NCI-H146 (cell line): ENCODE results near the gene USH1G.
"Not testable (repeated sequence)": the region's sequence is repeated elsewhere in the genome, so short reads cannot be mapped to it uniquely, and the experiment has no call there.

Experiments used
- DNase-seq: peaks from one replicate; lab custom pipeline; 2025; lab: John Stamatoyannopoulos, UW

Gene USH1G

DNA sequence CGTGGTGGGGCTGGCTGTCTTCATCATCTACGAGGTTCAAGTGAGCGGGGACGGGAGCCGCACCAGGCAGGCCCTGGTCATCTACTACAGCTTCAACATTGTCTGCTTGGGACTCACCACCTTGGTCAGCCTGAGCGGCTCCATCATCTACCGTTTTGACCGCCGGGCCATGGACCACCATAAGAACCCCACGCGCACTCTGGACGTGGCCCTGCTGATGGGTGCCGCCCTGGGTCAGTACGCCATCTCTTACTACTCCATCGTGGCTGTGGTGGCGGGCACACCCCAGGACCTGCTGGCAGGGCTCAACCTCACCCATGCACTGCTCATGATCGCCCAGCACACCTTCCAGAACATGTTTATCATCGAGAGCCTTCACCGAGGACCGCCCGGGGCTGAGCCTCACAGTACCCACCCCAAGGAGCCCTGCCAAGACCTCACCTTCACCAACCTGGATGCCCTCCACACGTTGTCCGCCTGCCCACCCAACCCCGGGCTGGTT lies 7.5 kb upstream of the USH1G start:
- no peak for DNase-seq

DNA sequence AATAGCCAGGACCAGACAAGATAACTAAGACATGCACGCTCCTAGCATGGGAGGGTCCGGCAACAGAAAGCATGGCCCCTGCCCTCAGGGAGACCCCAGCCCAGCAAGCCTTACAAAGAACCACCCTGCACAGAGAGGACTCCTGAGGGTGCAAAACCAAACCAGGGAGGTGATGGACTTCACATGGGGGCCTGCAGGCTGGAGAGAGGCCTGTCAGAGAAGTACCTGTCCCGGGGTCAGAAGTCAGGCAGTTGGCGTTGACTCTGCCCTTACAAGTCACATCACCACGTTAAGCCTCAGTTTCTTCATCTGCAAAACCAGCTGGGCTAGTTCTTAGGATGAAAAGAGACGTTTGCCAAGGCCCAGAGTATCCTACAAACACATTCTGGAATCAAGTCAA lies 5.7 kb upstream of the USH1G start:
- no peak for DNase-seq

- DNase-seq, result no peak
These were observed 2.2 kb upstream of the USH1G start for GRCh38 chr17:74925242-74925641.

DNA sequence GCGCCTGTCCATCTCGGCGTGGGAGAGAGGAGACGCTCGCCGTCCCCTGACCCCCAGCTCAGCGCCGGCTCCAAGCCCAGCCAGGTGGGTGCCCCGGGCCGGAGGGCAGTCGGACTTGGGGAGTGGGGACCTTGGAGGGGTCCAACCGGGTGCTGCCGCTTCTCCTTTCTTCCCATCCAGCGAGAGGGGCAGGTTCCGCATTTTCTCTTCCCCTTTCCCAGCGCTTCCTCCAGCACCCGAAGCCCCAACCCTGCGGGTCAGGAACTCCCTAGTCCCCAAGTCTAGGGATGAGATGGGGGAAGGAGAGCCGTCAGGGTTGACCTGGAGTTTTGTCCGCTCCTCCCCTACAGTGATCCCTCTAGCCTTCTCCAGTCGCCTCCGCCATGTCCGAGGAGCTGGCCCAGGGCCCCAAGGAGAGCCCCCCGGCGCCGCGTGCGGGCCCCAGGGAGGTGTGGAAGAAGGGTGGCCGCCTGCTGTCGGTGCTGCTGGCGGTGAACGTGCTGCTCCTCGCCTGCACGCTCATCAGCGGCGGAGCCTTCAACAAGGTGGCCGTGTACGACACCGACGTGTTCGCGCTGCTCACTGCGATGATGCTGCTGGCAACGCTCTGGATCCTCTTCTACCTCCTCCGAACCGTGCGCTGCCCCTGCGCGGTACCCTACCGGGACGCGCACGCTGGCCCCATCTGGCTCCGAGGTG lies 1.3 kb upstream of the USH1G start, which contains the start of gene OTOP2:
Gene OTOP2 (plus strand): TSS at position 24 of the 699 bp plus-strand sequence. CDS start 360 bp downstream, at position 384.
- peak; percentile 44 for DNase-seq

GRCh38 chr17:74923538-74924249 lies 639 bp upstream of the USH1G start:
- DNase-seq, result peak; percentile 52

DNA sequence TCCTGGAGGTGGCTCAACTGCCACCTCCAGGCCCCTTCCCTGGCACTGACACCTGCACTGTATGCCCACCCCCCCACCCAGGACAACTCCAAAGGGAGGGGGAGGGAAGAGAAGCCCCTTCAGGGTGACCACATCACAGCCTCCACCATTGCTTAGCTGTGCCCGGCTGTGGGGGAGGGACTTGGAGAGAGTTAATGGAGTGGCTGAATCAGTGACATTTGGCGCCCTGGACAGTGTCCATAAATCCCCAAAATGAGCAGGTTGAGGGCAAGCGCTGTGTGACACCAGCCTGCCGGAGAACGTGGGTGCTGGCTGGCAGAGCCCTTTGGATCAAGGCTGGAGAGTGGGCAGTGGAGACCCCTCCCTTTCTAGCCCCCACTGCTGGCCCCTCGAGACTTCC lies 883 bp downstream of the USH1G start:
- DNase-seq, result no peak

DNA sequence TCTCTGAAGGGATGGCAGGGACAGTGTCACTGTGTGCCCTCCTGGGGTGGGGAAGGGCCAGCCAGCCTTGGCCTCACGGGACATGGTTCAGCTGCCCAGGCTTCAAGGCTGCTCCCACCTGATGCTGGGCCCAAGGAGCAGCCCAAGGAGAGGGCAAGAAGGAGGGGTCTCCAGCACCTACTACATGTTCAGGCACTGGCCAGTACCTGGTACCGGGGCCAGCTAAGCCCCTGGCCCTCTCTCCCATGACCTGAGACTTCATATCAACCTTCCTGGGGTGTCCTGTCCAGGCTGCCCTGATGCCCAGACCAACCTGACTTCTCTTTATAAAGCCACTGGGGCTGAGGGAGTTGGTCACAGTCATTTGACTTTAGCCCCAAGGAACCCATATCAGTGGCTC lies 1.3 kb downstream of the USH1G start:
- DNase-seq, result no peak

- DNase-seq, result no peak
These were observed 1.9 kb downstream of the USH1G start for GRCh38 chr17:74921026-74921681.

DNA sequence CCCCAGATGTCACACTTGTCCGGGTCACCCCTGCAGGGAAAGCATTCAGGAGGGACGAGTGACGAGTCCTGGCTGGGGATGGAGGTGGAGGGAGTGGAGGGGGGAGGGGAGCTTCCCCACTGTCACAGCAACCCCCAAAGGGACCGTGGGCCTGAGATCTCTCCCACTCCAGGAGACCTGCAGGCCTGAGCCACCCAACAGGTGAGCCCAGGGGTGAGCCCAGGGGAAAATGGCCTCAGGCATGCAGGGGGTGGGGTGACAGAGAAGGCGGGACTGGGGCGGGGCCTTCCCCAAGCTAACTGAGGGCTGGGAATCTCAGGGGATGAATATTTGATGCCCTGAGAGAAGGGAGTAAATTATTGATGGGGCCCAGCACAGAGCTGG lies 2.4 kb downstream of the USH1G start:
- DNase-seq, result peak; percentile 46

DNA sequence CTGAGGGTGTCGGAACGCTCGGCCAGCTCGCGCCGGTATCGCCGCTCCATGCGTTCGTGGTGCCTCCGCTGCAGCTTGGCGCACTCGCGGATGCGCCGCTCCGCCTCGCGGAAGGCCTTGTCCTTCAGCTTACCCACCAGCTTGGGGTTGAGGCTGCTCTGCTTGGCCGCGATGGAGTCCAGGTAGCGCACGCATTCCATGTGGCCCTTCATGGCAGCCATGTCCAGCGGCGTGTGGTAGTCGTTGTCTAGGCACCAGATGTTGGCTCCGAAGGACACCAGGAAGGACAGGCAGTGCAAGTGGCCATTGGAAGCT lies 2.8 kb downstream of the USH1G start:
- no peak for DNase-seq

DNA sequence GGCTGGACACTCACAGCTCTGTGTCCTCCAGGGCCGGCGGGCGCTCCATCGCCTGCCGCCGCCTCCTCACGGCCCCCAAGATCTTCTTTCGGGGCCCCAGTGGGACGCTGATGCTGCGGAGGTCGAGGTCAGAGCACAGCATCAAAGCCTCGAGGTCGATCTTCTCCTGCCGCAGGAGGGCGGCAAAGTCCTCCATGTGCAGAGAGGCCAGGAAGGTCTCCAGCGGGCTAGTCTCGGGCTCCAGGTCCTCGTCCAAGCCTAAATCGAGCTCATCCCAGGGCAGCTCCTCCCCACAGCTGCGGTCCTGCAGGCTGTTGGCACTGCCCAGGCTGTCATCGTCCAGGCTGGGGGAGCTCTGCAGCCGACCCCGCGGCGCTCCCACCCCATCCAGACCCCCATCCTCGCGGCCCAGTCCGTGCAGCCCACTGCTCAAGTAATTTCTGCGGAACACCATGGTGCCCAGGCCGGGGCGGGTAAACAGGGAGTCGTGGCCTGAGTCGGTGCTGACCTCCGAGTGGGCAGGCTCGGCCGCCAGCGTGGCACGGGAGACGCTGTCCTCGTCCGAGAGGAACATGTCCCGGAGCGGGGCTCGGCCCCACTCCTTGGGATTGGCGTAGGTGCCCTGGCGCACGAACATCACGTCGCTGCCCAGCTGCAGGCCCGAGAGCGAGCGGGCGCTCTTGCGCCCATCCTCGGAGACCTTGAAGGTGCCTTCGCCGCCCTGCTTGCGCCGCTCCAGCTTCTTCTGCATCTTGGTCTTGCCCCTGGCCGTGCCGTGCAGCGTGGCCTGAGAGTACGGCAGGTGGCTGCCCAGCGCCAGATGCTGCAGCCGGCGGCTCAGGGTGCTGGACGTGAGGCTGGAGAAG lies 3.4 kb downstream of the USH1G start:
- DNase-seq, result peak; percentile 56

DNA sequence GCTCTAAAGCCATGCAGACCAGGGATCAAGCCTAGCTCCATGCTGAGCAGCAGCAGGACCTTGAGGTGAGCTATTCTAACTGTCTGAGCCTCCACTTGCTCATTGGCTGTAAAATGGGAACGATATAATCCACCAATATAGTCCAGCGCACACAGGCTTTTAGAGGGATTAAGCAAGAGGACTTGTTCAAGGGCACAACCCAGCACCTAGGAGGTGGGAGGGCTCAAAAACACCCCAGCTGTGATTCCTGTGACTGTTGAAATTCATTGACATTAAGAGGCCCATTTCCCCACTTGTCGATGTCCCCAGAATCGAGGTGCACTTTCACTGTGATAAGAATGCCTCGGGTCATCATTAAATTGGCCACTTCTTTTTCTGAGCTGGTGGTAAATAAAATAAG lies 4.1 kb downstream of the USH1G start:
- no peak for DNase-seq

GRCh38 chr17:74917430-74917829 lies 5.6 kb downstream of the USH1G start:
- DNase-seq, result no peak

DNA sequence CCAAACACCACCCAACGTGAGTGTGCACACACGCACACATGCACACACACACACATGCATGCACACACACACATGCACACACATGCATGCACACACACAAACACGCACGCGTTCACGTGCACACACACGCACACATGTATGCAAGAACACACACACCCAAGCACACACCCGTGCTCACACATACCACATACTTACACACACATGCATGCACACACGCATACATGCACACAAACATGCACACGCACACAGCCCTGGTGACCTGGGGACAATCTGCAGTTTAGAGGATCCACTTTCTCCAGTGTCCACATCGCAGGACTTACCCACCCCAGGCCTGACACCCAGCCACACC lies 6.2 kb downstream of the USH1G start:
- DNase-seq, result no peak

DNA sequence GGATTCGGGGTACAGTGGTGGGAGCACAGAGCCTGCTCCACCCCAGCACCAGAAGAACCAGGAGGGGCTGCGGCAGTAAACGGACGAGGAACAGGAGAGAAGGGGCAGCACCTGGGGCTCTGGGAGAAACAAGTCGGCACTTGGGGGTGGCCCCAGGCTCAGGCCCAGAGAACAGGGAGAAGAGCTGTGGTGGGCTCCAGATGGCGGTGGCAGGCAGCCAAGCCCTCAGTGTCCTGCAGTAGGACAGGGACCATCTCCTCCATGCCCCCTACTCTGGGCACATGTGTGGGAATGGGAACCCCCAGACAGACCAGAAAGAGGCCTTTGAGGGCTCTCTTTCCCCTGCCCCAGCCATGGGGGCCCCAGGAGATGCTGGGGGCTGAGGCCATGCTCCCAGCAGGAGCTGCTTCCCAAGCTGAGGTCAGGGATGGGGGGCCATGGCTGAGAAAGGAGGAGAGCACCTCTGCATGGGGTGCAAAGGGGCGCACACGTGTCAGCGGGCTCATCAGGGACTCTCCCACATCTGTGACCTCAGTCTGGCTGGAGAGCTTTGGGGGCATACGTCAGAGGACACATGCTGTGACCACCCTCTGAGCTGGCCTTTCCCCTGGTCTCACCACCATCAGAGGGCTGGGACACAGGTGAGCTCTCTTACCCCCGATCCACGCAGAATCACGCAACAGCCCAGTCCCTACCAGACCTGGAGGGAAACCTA lies 6.8 kb downstream of the USH1G start:
- no peak for DNase-seq

DNA sequence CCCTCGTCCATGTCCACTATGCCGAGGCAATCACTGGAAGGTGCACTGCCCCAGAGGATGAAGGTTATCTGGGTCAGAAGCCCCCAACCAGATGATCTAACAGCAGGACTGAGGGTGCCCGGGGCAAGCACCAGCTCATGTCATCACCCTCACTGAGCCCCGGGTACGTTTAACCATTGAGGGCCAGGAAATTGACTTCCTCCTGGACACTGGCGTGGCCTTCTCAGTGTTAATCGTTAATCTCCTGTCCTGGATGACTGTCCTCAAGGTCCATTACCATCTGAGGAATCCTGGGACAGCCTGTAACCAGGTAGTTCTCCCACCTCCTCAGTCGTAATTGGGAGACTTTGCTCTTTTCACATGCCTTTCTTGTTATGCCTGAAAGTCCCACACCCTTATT lies 11.6 kb downstream of the USH1G start:
- not testable (repeated sequence) for DNase-seq

- not testable (repeated sequence) for DNase-seq
These were observed 14.0 kb downstream of the USH1G start for GRCh38 chr17:74909097-74909496.

- DNase-seq, result no peak
These were observed 16.0 kb downstream of the USH1G start for GRCh38 chr17:74907012-74907411.

GRCh38 chr17:74906214-74906793 lies 16.8 kb downstream of the USH1G start:
- DNase-seq, result not testable (repeated sequence)

- no peak for DNase-seq
These were observed 18.2 kb downstream of the USH1G start for GRCh38 chr17:74904687-74905409.

- no peak for DNase-seq
These were observed 19.4 kb downstream of the USH1G start for GRCh38 chr17:74903671-74904070.
